CD4-positive, alpha-beta T cell (primary cell): ENCODE data around the gene TLK2. TPM values are rescaled to one million over a fixed set of nuclear protein-coding genes. Genes with fewer than 3 reads are reported as not detected.
A peak's percentile ranks its signal among the peaks of the same experiment; 100 is the strongest.
"Not testable (repeated sequence)": the region's sequence is repeated elsewhere in the genome, so short reads cannot be mapped to it uniquely, and the experiment has no call there.

Experiments used
- ATAC-seq: fragments of 200-7000 bp; cut with Tn5 transposase; one replicate; pipeline ENCODE4 v1.10.0; 2022; ENCODE audit warnings: mild to moderate bottlenecking; ENCODE audit not compliant: poor library complexity
- CTCF ChIA-PET: fragments of 350-600 bp; sonication (Branson Sonifier 250); formaldehyde crosslinking; loops from one replicate; lab custom pipeline; 2021; ENCODE audit warnings: antibody characterized with exemption, inconsistent platforms; lab: Charles Lee
- POLR2A ChIA-PET: fragments of 350-600 bp; sonication (Branson Sonifier 250); formaldehyde crosslinking; loops from one replicate; lab custom pipeline; 2021; ENCODE audit warnings: antibody characterized with exemption, inconsistent platforms; lab: Charles Lee
- DNase-seq, 14 experiments: peaks; one replicate each; pipeline ENCODE4 v3.0.0-alpha.2; 2013 to 2020; ENCODE audit warnings: mixed read lengths in 2 of 14
- H3K27ac ChIP-seq, 2 donors: one replicate each; pipeline versions ENCODE4 v1.5.1 to v1.7.0; 2013; ENCODE audit warnings: low read length in 2 of 2, low read depth in 1 of 2, mild to moderate bottlenecking in 1 of 2
- H3K27me3 ChIP-seq, 2 experiments: 1 replicate in 1 of 2; 2 replicates in 1 of 2; pipeline versions ENCODE4 v1.6.1 to v1.7.0; 2013; ENCODE audit warnings: low read length in 2 of 2, control low read depth in 1 of 2, mild to moderate bottlenecking in 1 of 2, moderate library complexity in 1 of 2; ENCODE audit not compliant: insufficient read depth in 2 of 2, control insufficient read depth in 1 of 2
- H3K36me3 ChIP-seq: one replicate; pipeline ENCODE4 v1.6.1; 2013; ENCODE audit warnings: low read length, control low read depth; ENCODE audit not compliant: insufficient read depth
- H3K4me1 ChIP-seq: one replicate; pipeline ENCODE4 v1.6.1; 2013; ENCODE audit warnings: low read length, control low read depth; ENCODE audit not compliant: insufficient read depth
- H3K4me3 ChIP-seq: one replicate; pipeline ENCODE4 v1.5.1; 2013; ENCODE audit warnings: mild to moderate bottlenecking, low read length, moderate library complexity
- H3K9me3 ChIP-seq, 2 experiments: 1 replicate in 1 of 2; 2 replicates in 1 of 2; pipeline versions ENCODE4 v1.6.1 to v1.7.0; 2013; ENCODE audit warnings: low read length in 2 of 2, mild to moderate bottlenecking in 2 of 2, control low read depth in 1 of 2, moderate library complexity in 1 of 2; ENCODE audit not compliant: control insufficient read depth in 1 of 2, insufficient read depth in 1 of 2
- H3K27ac Mint-ChIP-seq: one replicate; pipeline ENCODE4 v1.8.0; 2020; ENCODE audit warnings: mixed read lengths
- H3K27me3 Mint-ChIP-seq: one replicate; pipeline ENCODE4 v1.8.0; 2021; ENCODE audit warnings: mixed read lengths
- H3K36me3 Mint-ChIP-seq: one replicate; pipeline ENCODE4 v1.8.0; 2021; ENCODE audit warnings: low read depth, mixed read lengths
- H3K4me1 Mint-ChIP-seq: one replicate; pipeline ENCODE4 v1.8.0; 2021; ENCODE audit warnings: low read depth, mixed read lengths
- H3K4me3 Mint-ChIP-seq: one replicate; pipeline ENCODE4 v1.8.0; 2020; ENCODE audit warnings: mild to moderate bottlenecking, mixed read lengths
- H3K9me3 Mint-ChIP-seq: one replicate; pipeline ENCODE4 v1.8.0; 2020; ENCODE audit warnings: mixed read lengths
- CTCF ChIP-seq: fragments of 200-600 bp; IDR thresholded peaks from one replicate; pipeline ENCODE4 v1.8.0; 2022; ENCODE audit warnings: antibody characterized with exemption, mild to moderate bottlenecking
- intact Hi-C, 2 experiments: fragments of 100-400 bp; cut with DNase I in 1 of 2; cut with micrococcal nuclease in 1 of 2; formaldehyde crosslinking; loops; one replicate each; pipeline versions ENCODE4 v1.15.1 to v1.9.0; 2023 to 2025; cut with DNase I, micrococcal nuclease
- total RNA-seq, 174 experiments: library from RNA in 2 of 174; stranded (reverse) in 2 of 174; gene quantifications; one replicate each; pipeline ENCODE4 v1.2.3 and lab custom pipeline; 2021 to 2026

Gene TLK2
- total RNA-seq, 2 experiments from 2014 or later: 85.3 to 86.5 TPM

- Mint-ChIP-seq H3K4me3 (no peak overlapping the region), H3K9me3 (no peaks in the 10 kb centered on the region), H3K27ac (no peak overlapping the region), H3K4me1 (peaks cover 10% of the 10 kb centered on the region), H3K36me3 (peaks cover 92% of the 10 kb centered on the region), H3K27me3 (no peaks in the 10 kb centered on the region)
- H3K27ac ChIP-seq: peak overlapping the region in 1 of 2 donors; percentile 36
- ChIA-PET POLR2A (no interaction called here), CTCF (no interaction called here)
- peaks cover 68% of the 10 kb centered on the region for H3K36me3 ChIP-seq
- H3K9me3 ChIP-seq: no peaks in the 10 kb centered on the region
- H3K4me1 ChIP-seq: no peaks in the 10 kb centered on the region
- ATAC-seq (no peak), DNase-seq (peak in 3 of 14 experiments; percentile 44 to 46 (median 46))
- TF ChIP-seq CTCF: no peak
- H3K27me3 ChIP-seq: no peaks in the 10 kb centered on the region
- H3K4me3 ChIP-seq: no peak overlapping the region
- intact Hi-C loops: no loop called here
These were observed 133.1 kb downstream of the TLK2 start for GRCh38 chr17:62611728-62612127.

- H3K4me3 ChIP-seq, DNase-seq, H3K9me3 Mint-ChIP-seq, intact Hi-C loops, H3K27ac Mint-ChIP-seq, H3K4me1 ChIP-seq, CTCF ChIA-PET, ATAC-seq, POLR2A ChIA-PET, H3K9me3 ChIP-seq, H3K27me3 Mint-ChIP-seq, H3K27me3 ChIP-seq, H3K4me3 Mint-ChIP-seq: not testable (repeated sequence)
- H3K4me1 Mint-ChIP-seq: peaks cover 10% of the 10 kb centered on the region
- H3K36me3 Mint-ChIP-seq: peaks cover 92% of the 10 kb centered on the region
- Histone ChIP-seq H3K27ac (peak overlapping the region in 1 of 2 donors; percentile 29), H3K36me3 (peaks cover 64% of the 10 kb centered on the region)
These were observed 133.7 kb downstream of the TLK2 start for GRCh38 chr17:62612289-62612688.

- Mint-ChIP-seq H3K36me3 (peaks cover 89% of the 10 kb centered on the region), H3K4me1 (peaks cover 10% of the 10 kb centered on the region)
- intact Hi-C loops, H3K27me3 Mint-ChIP-seq, CTCF ChIA-PET, H3K27ac ChIP-seq, DNase-seq, ATAC-seq, H3K4me3 ChIP-seq, H3K4me3 Mint-ChIP-seq, H3K4me1 ChIP-seq, POLR2A ChIA-PET, H3K9me3 Mint-ChIP-seq, H3K9me3 ChIP-seq, H3K27me3 ChIP-seq, H3K27ac Mint-ChIP-seq: not testable (repeated sequence)
- H3K36me3 ChIP-seq: peaks cover 56% of the 10 kb centered on the region
These were observed 134.5 kb downstream of the TLK2 start for GRCh38 chr17:62613095-62613494.

- Histone ChIP-seq H3K4me3 (no peak overlapping the region), H3K36me3 (peaks cover 46% of the 10 kb centered on the region), H3K4me1 (no peaks in the 10 kb centered on the region), H3K27me3 (no peaks in the 10 kb centered on the region), H3K9me3 (no peaks in the 10 kb centered on the region), H3K27ac (no peak overlapping the region)
- Mint-ChIP-seq H3K4me1 (peaks cover 10% of the 10 kb centered on the region), H3K27ac (no peak overlapping the region), H3K4me3 (no peak overlapping the region), H3K36me3 (peaks cover 84% of the 10 kb centered on the region), H3K9me3 (no peaks in the 10 kb centered on the region), H3K27me3 (no peaks in the 10 kb centered on the region)
- intact Hi-C loops: no loop called here
- ChIA-PET POLR2A (no interaction called here), CTCF (interaction anchor here (0.7 kb wide), 1 partner anchor 601 kb away, joined by 3 read pairs; no protein-coding TSS in a partner anchor)
- DNase-seq (no peak), ATAC-seq (no peak)
- no peak for TF ChIP-seq CTCF
These were observed 135.5 kb downstream of the TLK2 start for GRCh38 chr17:62614142-62614541.
